OCI-LY3 (cell line): Measurements from ENCODE around the gene PGGHG.

Experiments
- CTCF ChIP-seq: fragments of 200-600, 300-600 bp; sonication (generic); IDR thresholded peaks from 2 replicates; pipeline ENCODE4 v1.5.1; 2014; ENCODE audit warnings: antibody characterized with exemption, low read length, low read depth
- EZH2phosphoT487 ChIP-seq: fragments of 200-600 bp; shearing (Covaris generic); IDR thresholded peaks from 2 replicates; pipeline ENCODE4 v1.6.1; 2018; ENCODE audit warnings: antibody characterized with exemption, mixed run types, low read depth

- TF ChIP-seq CTCF (no peak), EZH2phosphoT487 (no peak)
These were observed 40.9 kb downstream of the PGGHG start for GRCh38 chr11:329886-330253.
